Measurements from ENCODE around the gene LGALS7B. TPM values are rescaled to one million over a fixed set of nuclear protein-coding genes. Genes with fewer than 3 reads are reported as not detected.

The LGALS7B gene
- total RNA-seq, 2 donors from 2014 or later = not detected

- peaks cover 51% of the 10 kb centered on the region for H3K36me3 Mint-ChIP-seq (ENCODE audit: low read depth)
- 96% methylated on average over 4 of the region's 4 CpGs; no CpG with 5 or more reads in 1 of the 2 experiments for WGBS, 2 experiments (ENCODE audit: insufficient coverage in 1 of 2, insufficient read length in 1 of 2)
Measured at GRCh38 chr19:38834104-38834490, 45.1 kb downstream of the LGALS7B start.

DNA sequence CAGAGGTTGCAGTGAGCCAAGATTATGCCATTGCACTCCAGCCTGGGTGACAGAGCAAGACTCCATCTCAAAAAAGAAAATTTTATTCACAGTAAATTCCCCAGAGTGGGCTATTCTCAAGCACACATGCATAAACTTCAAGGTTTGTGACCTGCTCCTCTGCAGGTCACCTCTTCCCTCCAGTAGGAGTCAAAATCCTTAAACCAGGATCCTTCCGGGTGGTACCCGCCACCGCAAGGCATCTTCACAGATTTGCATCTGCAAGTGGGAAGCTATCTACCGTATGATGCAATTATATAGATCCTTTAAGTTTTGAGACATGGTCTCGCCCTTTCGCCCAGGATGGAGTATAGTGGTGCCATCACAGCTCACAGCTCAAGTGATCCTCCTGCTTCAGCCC is 45.6 kb downstream of the LGALS7B start:
- H3K9me3 Mint-ChIP-seq = no peaks in the 10 kb centered on the region
- no peak for DNase-seq
- peaks cover 6% of the 10 kb centered on the region for H3K4me1 Mint-ChIP-seq
- no peaks in the 10 kb centered on the region for H3K27me3 Mint-ChIP-seq (ENCODE audit: insufficient read depth)
- Histone ChIP-seq H3K4me1 (ENCODE audit: control insufficient read depth, insufficient read depth, low read length) (no peaks in the 10 kb centered on the region), H3K27ac (ENCODE audit: low read depth, low read length) (no peak overlapping the region), H3K9ac (ENCODE audit: extremely low read depth, low read length, poor library complexity, severe bottlenecking) (no peak overlapping the region), H3K4me3 (ENCODE audit: low read length) (no peak overlapping the region), H3K27me3 (ENCODE audit: control insufficient read depth, insufficient read depth, low read length, poor library complexity, severe bottlenecking) (no peaks in the 10 kb centered on the region), H3K36me3 (ENCODE audit: control insufficient read depth, insufficient read depth, low read length) (peaks cover 48% of the 10 kb centered on the region), H3K9me3 (ENCODE audit: control insufficient read depth, low read length) (no peaks in the 10 kb centered on the region)
- H3K36me3 Mint-ChIP-seq (ENCODE audit: low read depth) = peaks cover 56% of the 10 kb centered on the region
- TF ChIP-seq CTCF (conservative IDR thresholded peaks at IDR 0.05) = no peak
- no peak overlapping the region for H3K27ac Mint-ChIP-seq
- H3K4me3 Mint-ChIP-seq = no peak overlapping the region
- 98 to 100% methylated on average over 5 to 6 of the region's 6 CpGs for WGBS, 2 experiments (ENCODE audit: insufficient coverage in 1 of 2, insufficient read length in 1 of 2)

More at GRCh38 chr19:38834104-38834490, 45.1 kb downstream of the LGALS7B start:
- Mint-ChIP-seq H3K27ac (peak overlapping the region; percentile 52), H3K9me3 (no peaks in the 10 kb centered on the region), H3K4me1 (peaks cover 6% of the 10 kb centered on the region), H3K4me3 (no peak overlapping the region), H3K27me3 (ENCODE audit: insufficient read depth) (no peaks in the 10 kb centered on the region)
- no peak for DNase-seq
- H3K4me3 ChIP-seq (ENCODE audit: low read length) = no peak overlapping the region
- no peak overlapping the region for H3K9ac ChIP-seq (ENCODE audit: extremely low read depth, low read length, poor library complexity, severe bottlenecking)
- H3K9me3 ChIP-seq (ENCODE audit: control insufficient read depth, low read length) = no peaks in the 10 kb centered on the region
- no peaks in the 10 kb centered on the region for H3K27me3 ChIP-seq (ENCODE audit: control insufficient read depth, insufficient read depth, low read length, poor library complexity, severe bottlenecking)
- H3K36me3 ChIP-seq (ENCODE audit: control insufficient read depth, insufficient read depth, low read length) = peaks cover 44% of the 10 kb centered on the region
- no peak for TF ChIP-seq CTCF (conservative IDR thresholded peaks at IDR 0.05)
- H3K4me1 ChIP-seq (ENCODE audit: control insufficient read depth, insufficient read depth, low read length) = no peaks in the 10 kb centered on the region
- H3K27ac ChIP-seq (ENCODE audit: low read depth, low read length) = no peak overlapping the region

DNA sequence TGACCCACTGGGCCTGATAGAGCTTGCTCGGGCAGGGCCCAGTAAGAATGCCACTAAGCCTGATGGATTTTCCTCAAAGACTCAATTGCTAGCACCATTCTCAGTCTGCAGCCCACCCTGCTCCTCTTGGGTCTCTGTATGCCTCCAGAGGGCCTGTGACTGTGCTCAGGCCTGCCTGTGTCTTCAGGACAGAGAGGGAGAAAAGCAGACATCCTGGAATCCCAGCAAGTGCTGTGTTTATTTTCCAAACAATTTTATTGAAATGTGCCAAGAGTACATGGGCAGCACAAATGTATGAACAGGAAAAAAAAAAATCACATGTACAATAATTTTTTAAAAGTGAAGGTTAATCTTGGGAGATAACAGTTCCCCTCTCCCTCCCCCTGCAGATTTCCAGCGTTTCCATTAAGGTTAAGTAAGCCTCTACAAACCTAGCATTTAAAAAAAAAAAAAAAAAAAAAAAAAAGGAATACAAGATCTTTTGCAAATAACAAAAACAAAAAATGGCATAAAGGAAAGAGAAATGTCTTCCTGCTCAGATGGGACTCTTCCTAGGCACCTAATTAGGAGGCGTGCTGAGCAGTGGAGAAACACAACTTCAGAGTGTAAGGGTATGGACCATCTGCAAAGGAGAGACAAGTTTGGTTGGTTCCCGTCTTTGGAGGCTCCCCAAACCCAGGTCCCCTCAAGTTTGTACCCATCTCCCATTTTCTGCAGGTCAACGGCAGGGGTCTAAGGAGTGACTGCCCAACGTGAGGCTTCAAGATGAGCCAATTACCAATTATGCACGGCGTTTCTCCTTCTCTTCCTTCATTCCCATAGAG is 47.4 kb downstream of the LGALS7B start:
- no peak overlapping the region for H3K4me3 ChIP-seq (ENCODE audit: low read length)
- H3K9me3 ChIP-seq (ENCODE audit: control insufficient read depth, low read length) = no peaks in the 10 kb centered on the region
- peaks cover 60% of the 10 kb centered on the region for H3K36me3 ChIP-seq (ENCODE audit: control insufficient read depth, insufficient read depth, low read length)
- DNase-seq = no peak
- 94 to 100% methylated on average over 2 to 7 of the region's 8 CpGs for WGBS, 2 experiments (ENCODE audit: insufficient coverage in 1 of 2, insufficient read length in 1 of 2)
- no peak for TF ChIP-seq CTCF (conservative IDR thresholded peaks at IDR 0.05)
- no peak overlapping the region for H3K4me3 Mint-ChIP-seq
- no peaks in the 10 kb centered on the region for H3K9me3 Mint-ChIP-seq
- H3K36me3 Mint-ChIP-seq (ENCODE audit: low read depth) = peaks cover 61% of the 10 kb centered on the region
- no peaks in the 10 kb centered on the region for H3K27me3 Mint-ChIP-seq (ENCODE audit: insufficient read depth)
- H3K4me1 Mint-ChIP-seq = no peaks in the 10 kb centered on the region
- H3K27me3 ChIP-seq (ENCODE audit: control insufficient read depth, insufficient read depth, low read length, poor library complexity, severe bottlenecking) = no peaks in the 10 kb centered on the region
- H3K27ac Mint-ChIP-seq = no peak overlapping the region
- no peak overlapping the region for H3K9ac ChIP-seq (ENCODE audit: extremely low read depth, low read length, poor library complexity, severe bottlenecking)
- H3K4me1 ChIP-seq (ENCODE audit: control insufficient read depth, insufficient read depth, low read length) = no peaks in the 10 kb centered on the region
- H3K27ac ChIP-seq (ENCODE audit: low read depth, low read length) = no peak overlapping the region
